Esophagus muscularis mucosa (tissue), 4 donors: ENCODE results near the gene LNPK. TPM values are rescaled to one million over a fixed set of nuclear protein-coding genes. Genes with fewer than 3 reads are reported as not detected.

Experiments used
- DNase-seq: peaks from one replicate; pipeline ENCODE4 v3.0.0-alpha.2; 2017; ENCODE audit errors: extremely low spot score
- H3K27ac ChIP-seq, 4 donors: fragments of 200-600 bp; sonication (generic); replicated peaks in 1 of 4; 1 replicate in 3 of 4; 2 replicates in 1 of 4; pipeline ENCODE4 v1.5.1; 2016 to 2019; ENCODE audit warnings: mild to moderate bottlenecking in 1 of 4
- H3K27me3 ChIP-seq, 4 donors: fragments of 200-600 bp; sonication (generic); one replicate each; pipeline versions ENCODE4 v1.5.1 to v1.6.0; 2016 to 2019
- H3K36me3 ChIP-seq, 4 donors: fragments of 200-600 bp; sonication (generic); one replicate each; pipeline ENCODE4 v1.5.1; 2016 to 2019
- H3K4me1 ChIP-seq, 4 donors: fragments of 200-600 bp; sonication (generic); one replicate each; pipeline ENCODE4 v1.5.1; 2016 to 2019
- H3K4me3 ChIP-seq, 4 donors: fragments of 200-600 bp; sonication (generic); 1 replicate in 2 of 4; 2 replicates in 2 of 4; pipeline ENCODE4 v1.5.1; 2016 to 2019; ENCODE audit warnings: mild to moderate bottlenecking in 4 of 4, moderate library complexity in 1 of 4
- H3K9me3 ChIP-seq, 4 donors: fragments of 200-600 bp; sonication (generic); 1 replicate in 3 of 4; 2 replicates in 1 of 4; pipeline ENCODE4 v1.5.1; 2016 to 2019
- CTCF ChIP-seq, 3 experiments: fragments of 200-600 bp in 2 of 3; fragments of 450-650 bp in 1 of 3; sonication (generic) in 2 of 3; IDR thresholded peaks; one replicate each; pipeline ENCODE4 v1.5.1; 2017 to 2019; ENCODE audit warnings: antibody characterized with exemption in 3 of 3, mild to moderate bottlenecking in 2 of 3, moderate library complexity in 1 of 3
- EP300 ChIP-seq: sonication (generic); formaldehyde crosslinking; IDR thresholded peaks from one replicate; pipeline ENCODE4 v1.6.1; 2017; ENCODE audit warnings: antibody characterized with exemption
- POLR2A ChIP-seq: fragments of 450-650 bp; IDR thresholded peaks from one replicate; pipeline ENCODE4 v1.6.1; 2017; ENCODE audit warnings: antibody characterized with exemption, moderate library complexity, mild to moderate bottlenecking, low read depth
- POLR2AphosphoS5 ChIP-seq, 2 donors: sonication (generic); formaldehyde crosslinking; IDR thresholded peaks; one replicate each; pipeline ENCODE4 v1.6.1; 2017; ENCODE audit warnings: antibody characterized with exemption in 2 of 2
- WGBS: methylation state at CpG from one replicate; pipeline ENCODE4 v1.1.5; 2018; 5-methylcytosine and 5-hydroxymethylcytosine counted together
- intact Hi-C: fragments of 100-400 bp; cut with DNase I; formaldehyde crosslinking; loops from one replicate; pipeline ENCODE4 v1.15.1; 2023
- total RNA-seq, 4 donors: library from RNA; depleted of rRNA; stranded (reverse); fragments of >200 nt; gene quantifications; one replicate each; pipeline versions ENCODE4 v1.1.0 to v1.2.1, GENCODE V29; 2016

LNPK gene
- total RNA-seq, result 10 to 100 TPM in 2 of 4 donors, 1 to 10 TPM in 2; 9.4 to 15.8 (median 11.4) TPM

GRCh38 chr2:176001916-176002687 lies at the start of gene LNPK:
TSS of gene LNPK (minus strand) at chr2:176002267. CDS start at chr2:175995584, 6,683 bp downstream.
- WGBS, result 0% methylated on average over 10 of the region's 57 CpGs
- Histone ChIP-seq H3K4me1 (peaks cover 10 to 26% (median 23%) of the 10 kb centered on the region in 4 donors), H3K27ac (peak within 1 kb of the TSS; percentile 81 to 85 (median 82)), H3K4me3 (peak within 1 kb of the TSS; percentile 72 to 84 (median 78)), H3K9me3 (no peaks in the 10 kb centered on the region), H3K36me3 (no peaks in the 10 kb centered on the region), H3K27me3 (no peaks in the 10 kb centered on the region)
- intact Hi-C loops, result no loop called here
- TF ChIP-seq POLR2A (peak; percentile 64), EP300 (no peak), POLR2AphosphoS5 (IDR thresholded peaks at IDR 0.05) (peak; percentile 89 to 93), CTCF (IDR thresholded peaks at IDR 0.05) (no peak)
- peak; percentile 98 for DNase-seq

GRCh38 chr2:176039375-176039774 lies 37.3 kb upstream of the LNPK start:
- intact Hi-C loops, result no loop called here
- H3K4me3 ChIP-seq, result no peak overlapping the region
- TF ChIP-seq POLR2AphosphoS5 (IDR thresholded peaks at IDR 0.05), result no peak
- DNase-seq, result no peak
- no peaks in the 10 kb centered on the region for H3K4me1 ChIP-seq
- H3K36me3 ChIP-seq, result no peaks in the 10 kb centered on the region
- H3K27me3 ChIP-seq, result peaks cover 0 to 18% (median 0%) of the 10 kb centered on the region in 4 donors
- 52% methylated on average over 3 of the region's 3 CpGs for WGBS
- peaks cover 0 to 4% (median 2%) of the 10 kb centered on the region in 4 donors for H3K9me3 ChIP-seq
- no peak overlapping the region for H3K27ac ChIP-seq

- TF ChIP-seq POLR2A, result no peak
- no peak for TF ChIP-seq EP300
- no peak for TF ChIP-seq POLR2AphosphoS5 (IDR thresholded peaks at IDR 0.05)
- no peak for TF ChIP-seq CTCF (IDR thresholded peaks at IDR 0.05)
- no peak for DNase-seq
- no peaks in the 10 kb centered on the region for H3K4me1 ChIP-seq
- peaks cover 0 to 22% (median 0%) of the 10 kb centered on the region in 4 donors for H3K27me3 ChIP-seq
- intact Hi-C loops, result no loop called here
- no peaks in the 10 kb centered on the region for H3K9me3 ChIP-seq
- H3K36me3 ChIP-seq, result no peaks in the 10 kb centered on the region
- no peak overlapping the region for H3K27ac ChIP-seq
- 73% methylated on average over 2 of the region's 2 CpGs for WGBS
- H3K4me3 ChIP-seq, result no peak overlapping the region
Measured at GRCh38 chr2:176038694-176039093, 36.6 kb upstream of the LNPK start.

GRCh38 chr2:176035013-176035691 lies 33.1 kb upstream of the LNPK start:
- no peak for DNase-seq
- H3K4me1 ChIP-seq, result no peaks in the 10 kb centered on the region
- peaks cover 0 to 7% (median 0%) of the 10 kb centered on the region in 4 donors for H3K27me3 ChIP-seq
- TF ChIP-seq EP300 (no peak), POLR2AphosphoS5 (IDR thresholded peaks at IDR 0.05) (no peak), CTCF (IDR thresholded peaks at IDR 0.05) (no peak), POLR2A (no peak)
- intact Hi-C loops, result no loop called here
- no peaks in the 10 kb centered on the region for H3K36me3 ChIP-seq
- no peak overlapping the region for H3K4me3 ChIP-seq
- no peaks in the 10 kb centered on the region for H3K9me3 ChIP-seq
- WGBS, result 45% methylated on average over 6 of the region's 6 CpGs
- no peak overlapping the region for H3K27ac ChIP-seq

GRCh38 chr2:176027806-176028205 lies 25.7 kb upstream of the LNPK start:
- Histone ChIP-seq H3K27me3 (peaks cover 0 to 22% (median 3%) of the 10 kb centered on the region in 4 donors), H3K36me3 (no peaks in the 10 kb centered on the region), H3K27ac (no peak overlapping the region), H3K4me1 (no peaks in the 10 kb centered on the region), H3K4me3 (no peak overlapping the region), H3K9me3 (no peaks in the 10 kb centered on the region)
- TF ChIP-seq CTCF (IDR thresholded peaks at IDR 0.05) (no peak), POLR2A (no peak), EP300 (no peak), POLR2AphosphoS5 (IDR thresholded peaks at IDR 0.05) (no peak)
- WGBS, result 57% methylated on average over 2 of the region's 2 CpGs
- no peak for DNase-seq
- intact Hi-C loops, result no loop called here
